ENCODE data around the gene FUT7. TPM values are rescaled to one million over a fixed set of nuclear protein-coding genes. Genes with fewer than 3 reads are reported as not detected.
A peak's percentile ranks its signal among the peaks of the same experiment; 100 is the strongest.

FUT7 gene
- total and polyA plus RNA-seq, 2 donors (not counting 1 experiment from before 2014, with no cell fraction given), result not detected

DNA sequence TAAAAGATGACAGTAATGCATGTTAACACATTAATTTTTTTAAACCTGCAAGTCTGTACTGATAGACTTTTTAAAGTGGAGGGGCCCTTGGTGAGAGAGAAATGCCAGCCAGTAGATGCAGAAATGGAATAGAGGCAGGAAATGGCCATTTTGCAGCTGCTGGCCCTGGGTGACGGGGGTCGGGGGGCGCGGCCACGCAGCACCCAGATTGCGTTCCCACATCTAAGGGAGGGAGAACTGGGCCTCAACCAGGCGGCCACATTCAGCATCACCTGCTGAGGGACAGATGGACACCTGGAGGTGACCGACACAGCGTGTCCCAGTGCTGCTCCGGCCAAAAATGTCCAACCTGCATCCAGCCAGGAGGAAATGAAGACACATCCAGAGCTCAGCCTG lies 29.2 kb downstream of the FUT7 start:
- no peak overlapping the region for H3K4me2 ChIP-seq (ENCODE audit: extremely low read depth, insufficient read depth, low read length)
- no peak overlapping the region for H2AFZ ChIP-seq (ENCODE audit: low read length)
- H3K9me3 ChIP-seq (ENCODE audit: control insufficient read depth, insufficient read depth, low read depth, low read length), result no peaks in the 10 kb centered on the region
- no peaks in the 10 kb centered on the region for H4K20me1 ChIP-seq (ENCODE audit: control insufficient read depth, extremely low read depth, insufficient read depth, low read length)
- no peak for TF ChIP-seq EZH2 (IDR thresholded peaks at IDR 0.05; ENCODE audit: low read length, missing control alignments)
- TF ChIP-seq, protein P1, sequence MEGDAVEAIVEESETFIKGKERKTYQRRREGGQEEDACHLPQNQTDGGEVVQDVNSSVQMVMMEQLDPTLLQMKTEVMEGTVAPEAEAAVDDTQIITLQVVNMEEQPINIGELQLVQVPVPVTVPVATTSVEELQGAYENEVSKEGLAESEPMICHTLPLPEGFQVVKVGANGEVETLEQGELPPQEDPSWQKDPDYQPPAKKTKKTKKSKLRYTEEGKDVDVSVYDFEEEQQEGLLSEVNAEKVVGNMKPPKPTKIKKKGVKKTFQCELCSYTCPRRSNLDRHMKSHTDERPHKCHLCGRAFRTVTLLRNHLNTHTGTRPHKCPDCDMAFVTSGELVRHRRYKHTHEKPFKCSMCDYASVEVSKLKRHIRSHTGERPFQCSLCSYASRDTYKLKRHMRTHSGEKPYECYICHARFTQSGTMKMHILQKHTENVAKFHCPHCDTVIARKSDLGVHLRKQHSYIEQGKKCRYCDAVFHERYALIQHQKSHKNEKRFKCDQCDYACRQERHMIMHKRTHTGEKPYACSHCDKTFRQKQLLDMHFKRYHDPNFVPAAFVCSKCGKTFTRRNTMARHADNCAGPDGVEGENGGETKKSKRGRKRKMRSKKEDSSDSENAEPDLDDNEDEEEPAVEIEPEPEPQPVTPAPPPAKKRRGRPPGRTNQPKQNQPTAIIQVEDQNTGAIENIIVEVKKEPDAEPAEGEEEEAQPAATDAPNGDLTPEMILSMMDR (conservative IDR thresholded peaks at IDR 0.05 in 1 of 2, IDR thresholded peaks at IDR 0.05 in 1 of 2; ENCODE audit: low read depth in 1 of 2, low read length in 2 of 2), result no peak
- no peak overlapping the region for H3K4me3 ChIP-seq (replicated peaks in 1 of 4; ENCODE audit: control extremely low read depth in 1 of 4, insufficient read depth in 1 of 4, low read depth in 3 of 4, low read length in 4 of 4)
- no peaks in the 10 kb centered on the region for H3K27me3 ChIP-seq (ENCODE audit: control insufficient read depth, insufficient read depth, low read length)
- H3K9ac ChIP-seq (ENCODE audit: insufficient read depth, low read length), result no peak overlapping the region
- H3K4me1 ChIP-seq (ENCODE audit: control insufficient read depth, extremely low read depth, insufficient read depth, low read length), result peaks cover 19% of the 10 kb centered on the region
- H3K27ac ChIP-seq (ENCODE audit: insufficient read depth, low read length), result no peak overlapping the region
- H3K79me2 ChIP-seq (ENCODE audit: control insufficient read depth, insufficient read depth, low read length), result no peaks in the 10 kb centered on the region
- no peak for DNase-seq (ENCODE audit: low read depth in 2 of 2)
- H3K36me3 ChIP-seq (ENCODE audit: control insufficient read depth, insufficient read depth, low read length), result no peaks in the 10 kb centered on the region

DNA sequence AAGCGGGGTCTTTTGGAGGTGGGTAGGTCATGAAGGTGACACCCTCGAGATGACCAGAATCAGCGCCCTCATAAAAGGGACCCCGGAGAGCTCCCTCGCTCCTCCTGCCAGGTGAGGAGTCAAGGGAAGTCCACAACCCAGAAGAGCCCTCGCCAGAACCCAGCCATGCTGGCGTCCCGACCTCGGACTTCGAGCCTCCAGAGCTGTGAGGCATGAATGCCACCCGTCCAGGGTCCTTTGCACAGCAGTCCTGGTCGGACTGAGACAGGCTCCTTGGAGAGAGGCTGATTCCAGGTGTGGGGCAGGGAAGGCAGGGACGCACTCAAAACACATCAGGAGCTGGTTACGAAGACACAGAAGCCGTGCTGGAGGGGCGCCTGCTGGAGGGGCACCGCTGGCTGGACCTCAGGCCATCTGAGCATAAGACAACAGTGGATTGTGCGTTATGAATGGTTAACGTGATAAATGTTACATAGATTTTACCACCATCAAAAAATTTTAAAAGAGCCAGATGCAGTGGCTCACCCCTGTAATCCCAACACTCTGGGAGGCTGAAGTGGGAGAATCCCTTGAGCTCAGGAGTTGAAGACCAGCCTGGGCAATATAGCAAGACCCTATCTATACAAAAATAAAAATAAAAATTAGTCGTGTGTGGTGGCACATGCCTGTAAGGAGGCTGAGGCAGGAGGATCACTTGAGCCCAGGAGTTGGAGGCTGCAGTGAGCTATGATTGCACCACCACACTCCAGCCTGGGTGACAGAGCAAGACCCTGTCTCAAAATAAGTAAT lies 29.8 kb downstream of the FUT7 start:
- H3K4me3 ChIP-seq (replicated peaks in 1 of 4; ENCODE audit: control extremely low read depth in 1 of 4, insufficient read depth in 1 of 4, low read depth in 3 of 4, low read length in 4 of 4), result no peak overlapping the region
- no peaks in the 10 kb centered on the region for H3K9me3 ChIP-seq (ENCODE audit: control insufficient read depth, insufficient read depth, low read depth, low read length)
- no peak overlapping the region for H2AFZ ChIP-seq (ENCODE audit: low read length)
- H3K4me1 ChIP-seq (ENCODE audit: control insufficient read depth, extremely low read depth, insufficient read depth, low read length), result peaks cover 16% of the 10 kb centered on the region
- H3K27me3 ChIP-seq (ENCODE audit: control insufficient read depth, insufficient read depth, low read length), result no peaks in the 10 kb centered on the region
- H3K27ac ChIP-seq (ENCODE audit: insufficient read depth, low read length), result no peak overlapping the region
- H3K4me2 ChIP-seq (ENCODE audit: extremely low read depth, insufficient read depth, low read length), result no peak overlapping the region
- H4K20me1 ChIP-seq (ENCODE audit: control insufficient read depth, extremely low read depth, insufficient read depth, low read length), result no peaks in the 10 kb centered on the region
- H3K79me2 ChIP-seq (ENCODE audit: control insufficient read depth, insufficient read depth, low read length), result no peaks in the 10 kb centered on the region
- DNase-seq (ENCODE audit: low read depth in 2 of 2), result no peak
- H3K36me3 ChIP-seq (ENCODE audit: control insufficient read depth, insufficient read depth, low read length), result no peaks in the 10 kb centered on the region
- TF ChIP-seq, protein P1 (conservative IDR thresholded peaks at IDR 0.05 in 1 of 2, IDR thresholded peaks at IDR 0.05 in 1 of 2; ENCODE audit: low read depth in 1 of 2, low read length in 2 of 2), result no peak
- TF ChIP-seq EZH2 (IDR thresholded peaks at IDR 0.05; ENCODE audit: low read length, missing control alignments), result no peak
- no peak overlapping the region for H3K9ac ChIP-seq (ENCODE audit: insufficient read depth, low read length)

DNA sequence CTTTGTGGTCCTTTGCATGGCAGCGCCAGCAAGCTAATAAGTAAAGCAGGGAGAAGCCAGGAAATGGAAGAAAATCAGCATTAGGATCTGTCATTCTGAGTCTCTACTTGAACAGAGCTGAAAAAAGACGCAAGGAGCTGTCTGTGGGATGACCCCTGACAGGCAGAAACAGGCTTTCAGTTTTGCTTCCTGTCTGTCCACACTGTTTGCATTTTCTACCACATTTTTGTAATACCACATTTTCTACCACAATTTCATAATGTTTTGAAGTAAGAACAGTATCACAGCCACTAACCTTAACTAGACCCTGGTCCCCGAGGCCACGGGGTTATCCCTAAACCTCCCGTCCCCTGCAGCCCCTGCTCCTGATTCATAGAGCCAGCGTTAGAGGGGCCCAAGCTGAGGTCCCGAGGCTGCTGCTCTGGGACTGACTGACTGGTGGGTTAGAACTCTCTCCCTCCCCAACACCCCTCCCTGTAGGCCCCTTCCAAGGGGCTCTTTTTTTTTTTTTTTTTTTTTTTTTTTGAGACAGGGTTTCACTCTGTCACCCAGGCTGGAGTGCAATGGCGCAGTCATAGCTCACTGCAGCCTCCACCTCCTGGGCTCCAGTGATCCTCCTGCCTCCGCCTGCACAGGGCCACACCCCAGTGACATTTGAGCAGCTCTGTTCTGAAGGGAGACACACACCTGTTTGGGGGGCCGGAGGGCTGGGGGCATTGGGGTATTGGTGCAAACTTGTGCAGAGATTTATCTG lies 31.5 kb downstream of the FUT7 start:
- no peak overlapping the region for H3K27ac ChIP-seq (ENCODE audit: insufficient read depth, low read length)
- H3K4me1 ChIP-seq (ENCODE audit: control insufficient read depth, extremely low read depth, insufficient read depth, low read length), result peaks cover 13% of the 10 kb centered on the region
- no peaks in the 10 kb centered on the region for H3K79me2 ChIP-seq (ENCODE audit: control insufficient read depth, insufficient read depth, low read length)
- H3K36me3 ChIP-seq (ENCODE audit: control insufficient read depth, insufficient read depth, low read length), result no peaks in the 10 kb centered on the region
- no peaks in the 10 kb centered on the region for H3K27me3 ChIP-seq (ENCODE audit: control insufficient read depth, insufficient read depth, low read length)
- H2AFZ ChIP-seq (ENCODE audit: low read length), result no peak overlapping the region
- peak; percentile 67 to 68 for DNase-seq (ENCODE audit: low read depth in 2 of 2)
- no peaks in the 10 kb centered on the region for H3K9me3 ChIP-seq (ENCODE audit: control insufficient read depth, insufficient read depth, low read depth, low read length)
- H3K4me3 ChIP-seq (replicated peaks in 1 of 4; ENCODE audit: control extremely low read depth in 1 of 4, insufficient read depth in 1 of 4, low read depth in 3 of 4, low read length in 4 of 4), result no peak overlapping the region
- TF ChIP-seq EZH2 (IDR thresholded peaks at IDR 0.05; ENCODE audit: low read length, missing control alignments), result no peak
- TF ChIP-seq, protein P1 (conservative IDR thresholded peaks at IDR 0.05 in 1 of 2, IDR thresholded peaks at IDR 0.05 in 1 of 2; ENCODE audit: low read depth in 1 of 2, low read length in 2 of 2), result no peak
- no peak overlapping the region for H3K9ac ChIP-seq (ENCODE audit: insufficient read depth, low read length)
- H4K20me1 ChIP-seq (ENCODE audit: control insufficient read depth, extremely low read depth, insufficient read depth, low read length), result no peaks in the 10 kb centered on the region
- peak overlapping the region; percentile 7 for H3K4me2 ChIP-seq (ENCODE audit: extremely low read depth, insufficient read depth, low read length)
